ENCODE data around the gene ARHGEF10L. TPM values are rescaled to one million over a fixed set of nuclear protein-coding genes. Genes with fewer than 3 reads are reported as not detected.

The ARHGEF10L gene
- total RNA-seq, 2 donors from 2014 or later = 26.0 to 39.7 TPM

GRCh38 chr1:17673329-17674072 lies 134.0 kb downstream of the ARHGEF10L start:
- intact Hi-C loops (cut with DNase I) = no loop called here
- 81% methylated on average over 13 of the region's 13 CpGs for WGBS
- Histone ChIP-seq H3K27ac (no peak overlapping the region), H3K4me3 (no peak overlapping the region), H3K36me3 (peaks cover 0 to under 1% of the 10 kb centered on the region in 2 donors), H3K4me1 (replicated peaks) (no peaks in the 10 kb centered on the region), H3K27me3 (replicated peaks; ENCODE audit: insufficient read depth) (no peaks in the 10 kb centered on the region), H3K9me3 (no peaks in the 10 kb centered on the region)
- no peak for TF ChIP-seq POLR2A (IDR thresholded peaks at IDR 0.05)
- no peak for TF ChIP-seq CTCF (IDR thresholded peaks at IDR 0.05)
- DNase-seq (ENCODE audit: low spot score) = no peak

- H3K9me3 ChIP-seq = no peaks in the 10 kb centered on the region
- no peaks in the 10 kb centered on the region for H3K36me3 ChIP-seq
- H3K27ac ChIP-seq = no peak overlapping the region
- TF ChIP-seq CTCF (IDR thresholded peaks at IDR 0.05) (no peak), POLR2A (IDR thresholded peaks at IDR 0.05) (no peak), POLR2AphosphoS5 (IDR thresholded peaks at IDR 0.05) (no peak)
- DNase-seq (ENCODE audit: low spot score) = no peak
- intact Hi-C loops (cut with DNase I) = no loop called here
- 87% methylated on average over 14 of the region's 14 CpGs for WGBS
- H3K4me3 ChIP-seq = no peak overlapping the region
- H3K4me1 ChIP-seq (replicated peaks) = no peaks in the 10 kb centered on the region
- no peaks in the 10 kb centered on the region for H3K27me3 ChIP-seq (replicated peaks; ENCODE audit: insufficient read depth)
Measured at GRCh38 chr1:17674726-17675500, 135.4 kb downstream of the ARHGEF10L start.

- no peaks in the 10 kb centered on the region for H3K27me3 ChIP-seq (replicated peaks; ENCODE audit: insufficient read depth)
- intact Hi-C loops (cut with DNase I) = no loop called here
- no peak for DNase-seq (ENCODE audit: low spot score)
- H3K27ac ChIP-seq = no peak overlapping the region
- no peaks in the 10 kb centered on the region for H3K36me3 ChIP-seq
- no peaks in the 10 kb centered on the region for H3K4me1 ChIP-seq (replicated peaks)
- TF ChIP-seq POLR2AphosphoS5 (IDR thresholded peaks at IDR 0.05) = no peak
- no peak for TF ChIP-seq CTCF (IDR thresholded peaks at IDR 0.05)
- no peak for TF ChIP-seq POLR2A (IDR thresholded peaks at IDR 0.05)
- WGBS = 92% methylated on average over 3 of the region's 3 CpGs
- no peak overlapping the region for H3K4me3 ChIP-seq
- H3K9me3 ChIP-seq = no peaks in the 10 kb centered on the region
Measured at GRCh38 chr1:17675744-17676143, 136.2 kb downstream of the ARHGEF10L start.

- Histone ChIP-seq H3K4me3 (no peak overlapping the region), H3K27me3 (replicated peaks; ENCODE audit: insufficient read depth) (no peaks in the 10 kb centered on the region), H3K36me3 (no peaks in the 10 kb centered on the region), H3K27ac (no peak overlapping the region), H3K9me3 (no peaks in the 10 kb centered on the region), H3K4me1 (replicated peaks) (no peaks in the 10 kb centered on the region)
- WGBS = 74% methylated on average over 11 of the region's 11 CpGs
- no peak for DNase-seq (ENCODE audit: low spot score)
- intact Hi-C loops (cut with DNase I) = no loop called here
- TF ChIP-seq POLR2AphosphoS5 (IDR thresholded peaks at IDR 0.05) (no peak), CTCF (IDR thresholded peaks at IDR 0.05) (no peak), POLR2A (IDR thresholded peaks at IDR 0.05) (no peak)
Measured at GRCh38 chr1:17676387-17677060, 137.0 kb downstream of the ARHGEF10L start.

All from prostate gland (tissue), 2 donors.